Measurements from ENCODE around the gene ZNF286A.

- TF ChIP-seq POLR2A (IDR thresholded peaks at IDR 0.05), result no peak
- no peak for TF ChIP-seq CTCF (IDR thresholded peaks at IDR 0.05)
These were observed 44.6 kb downstream of the ZNF286A start for GRCh38 chr17:15744074-15744676.
